GM03348 (cell line): ENCODE measurements around the gene FAF1.
A peak's percentile ranks its signal among the peaks of the same experiment; 100 is the strongest.
"Not testable (repeated sequence)": the region's sequence is repeated elsewhere in the genome, so short reads cannot be mapped to it uniquely, and the experiment has no call there.

Experiments used
- DNase-seq: peaks from one replicate; pipeline ENCODE4 v3.0.0; 2012; ENCODE audit warnings: low spot score

The FAF1 gene

DNA sequence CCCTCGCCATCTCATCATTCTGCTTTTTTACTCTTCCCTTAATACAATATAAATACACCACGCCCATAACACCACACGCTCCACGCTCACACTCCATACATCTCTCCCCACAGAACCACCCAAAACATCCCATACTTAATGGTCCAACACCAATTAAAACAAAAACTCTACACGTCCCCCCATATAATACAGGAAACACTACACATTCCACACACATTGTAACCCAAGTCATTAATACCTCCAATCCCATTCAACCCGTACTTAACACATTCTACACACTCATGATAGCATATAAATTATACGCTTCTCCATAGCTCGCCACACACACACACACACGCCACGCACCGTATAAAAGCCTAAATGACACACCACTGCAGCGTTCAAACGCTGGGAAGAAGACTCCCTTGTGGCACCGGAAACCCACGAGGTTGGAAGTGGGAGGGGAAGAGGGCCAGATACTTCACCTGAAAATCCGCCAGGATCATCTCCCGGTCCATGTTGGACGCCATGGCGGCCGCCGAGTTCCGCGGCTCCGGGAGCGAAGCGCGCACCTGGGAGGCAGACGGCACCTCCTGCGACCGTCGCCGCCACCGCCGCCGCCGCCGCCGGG, 659 bp downstream of the FAF1 start:
- peak; percentile 4 for DNase-seq

DNA sequence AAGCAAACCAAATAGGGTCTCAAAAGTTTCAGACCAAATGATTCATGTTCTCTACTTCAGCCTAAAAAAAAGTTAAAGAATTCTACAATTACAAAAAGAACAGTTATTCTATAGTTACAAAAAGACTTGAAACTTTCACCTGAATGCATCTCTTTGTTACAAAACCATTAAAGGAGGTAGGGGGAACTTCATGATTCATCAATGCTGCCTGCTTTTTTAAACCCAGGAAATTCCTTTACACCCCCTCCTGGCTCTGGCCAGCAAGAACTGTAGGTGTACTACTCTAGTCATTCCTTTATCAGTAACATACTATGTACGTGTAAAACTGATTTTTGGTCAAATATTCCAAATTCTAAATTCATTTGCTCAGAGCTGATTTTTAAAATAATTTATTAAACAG, 5.0 kb downstream of the FAF1 start:
- DNase-seq: no peak

DNA sequence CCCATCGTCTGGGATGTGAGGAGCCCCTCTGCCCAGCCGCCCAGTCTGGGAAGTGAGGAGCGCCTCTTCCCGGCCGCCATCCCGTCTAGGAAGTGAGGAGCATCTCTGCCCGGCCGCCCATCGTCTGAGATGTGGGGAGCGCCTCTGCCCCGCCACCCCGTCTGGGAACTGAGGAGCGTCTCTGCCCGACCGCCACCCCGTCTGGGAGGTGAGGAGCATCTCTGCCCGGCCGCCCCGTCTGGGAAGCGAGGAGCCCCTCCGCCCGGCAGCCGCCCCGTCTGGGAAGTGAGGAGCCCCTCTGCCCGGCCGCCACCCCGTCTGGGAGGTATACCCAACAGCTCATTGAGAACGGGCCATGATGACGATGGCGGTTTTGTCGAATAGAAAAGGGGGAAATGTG, 7.5 kb downstream of the FAF1 start:
- not testable (repeated sequence) for DNase-seq

DNA sequence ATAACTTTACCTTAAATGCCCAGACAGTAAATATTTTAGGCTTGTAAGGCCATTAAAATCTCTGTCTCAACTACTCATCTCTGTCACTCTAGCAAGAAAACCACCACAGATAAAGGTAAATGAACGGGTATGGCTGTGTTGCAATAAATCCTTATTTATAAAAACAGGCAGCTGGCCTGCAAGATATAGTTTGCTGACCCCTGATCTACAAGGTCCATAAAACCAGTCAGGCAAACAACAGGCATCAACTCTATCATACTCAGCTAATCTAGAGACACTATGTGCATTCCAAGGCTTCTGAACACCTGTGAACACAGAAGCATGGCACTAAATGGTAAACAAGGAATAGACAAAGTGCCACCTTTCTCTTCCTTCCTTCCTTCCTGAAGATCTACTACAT, 9.7 kb downstream of the FAF1 start:
- no peak for DNase-seq

DNA sequence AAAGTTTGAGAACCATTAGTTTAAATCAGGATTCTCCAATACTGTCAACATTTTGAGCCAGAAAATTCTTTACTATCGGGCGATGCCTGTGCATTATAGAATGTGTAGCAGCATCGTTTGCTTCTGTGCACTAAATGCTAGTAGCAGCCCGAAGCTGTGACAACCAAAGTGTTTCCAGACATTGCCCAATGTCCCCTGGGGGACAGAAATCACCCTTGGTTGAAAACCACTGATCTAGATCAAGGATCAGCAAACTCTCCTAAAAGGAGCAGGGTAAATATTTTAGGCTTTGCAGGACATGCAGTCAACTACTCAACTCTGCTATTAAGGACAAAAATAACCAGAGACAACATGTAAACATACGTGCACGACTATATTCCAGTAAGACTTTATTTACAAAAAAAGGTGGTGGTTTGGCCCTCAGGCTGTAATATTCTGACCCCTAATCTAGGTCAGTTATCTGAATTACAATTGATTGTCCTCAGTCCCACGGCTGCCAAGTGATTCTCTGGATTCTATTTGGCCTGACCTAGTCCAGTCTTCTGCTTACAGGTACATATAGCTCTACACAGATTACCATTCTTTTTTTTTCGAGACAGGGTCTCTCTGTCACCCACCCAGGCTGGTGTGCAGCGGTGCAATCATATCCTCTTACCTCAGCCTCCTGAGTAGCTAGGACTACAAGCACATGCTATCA, 10.6 kb downstream of the FAF1 start:
- no peak for DNase-seq

DNA sequence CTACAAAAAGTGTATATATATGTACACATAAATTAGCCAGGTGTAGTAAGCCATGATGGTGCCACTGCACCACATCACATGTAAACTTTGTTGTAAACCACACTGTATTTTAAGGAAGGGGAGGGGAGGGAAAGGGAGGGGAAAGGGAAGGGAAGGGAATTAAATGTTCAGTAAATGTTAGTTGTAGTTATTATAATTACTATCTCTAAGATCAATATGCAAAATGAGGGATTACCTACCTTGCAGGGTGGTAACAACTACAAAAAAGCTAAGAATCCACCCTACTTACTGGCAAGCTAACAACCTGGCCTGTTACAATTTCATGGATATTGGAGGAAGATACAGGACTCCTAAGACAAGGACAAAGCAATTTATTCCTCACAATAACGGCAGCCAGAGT, 17.7 kb downstream of the FAF1 start:
- DNase-seq: no peak

DNA sequence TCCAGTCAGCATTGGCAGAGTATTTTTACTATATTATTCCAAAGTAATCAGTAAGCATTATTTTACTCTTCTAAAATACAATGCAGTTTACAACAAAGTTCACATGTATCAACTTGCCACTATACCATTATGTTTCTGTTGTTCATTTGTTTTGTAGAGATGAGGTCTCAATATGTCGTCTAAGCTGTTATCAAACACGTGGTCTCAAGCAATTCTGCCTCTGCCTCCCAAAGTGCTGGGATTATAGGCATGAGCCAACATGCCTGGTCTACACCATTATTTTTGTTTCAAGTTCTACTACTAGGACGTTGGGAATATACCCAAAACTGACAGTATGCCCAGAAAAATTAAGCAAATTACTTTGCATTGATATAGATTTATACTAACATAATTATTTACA, 19.8 kb downstream of the FAF1 start:
- DNase-seq: no peak

DNA sequence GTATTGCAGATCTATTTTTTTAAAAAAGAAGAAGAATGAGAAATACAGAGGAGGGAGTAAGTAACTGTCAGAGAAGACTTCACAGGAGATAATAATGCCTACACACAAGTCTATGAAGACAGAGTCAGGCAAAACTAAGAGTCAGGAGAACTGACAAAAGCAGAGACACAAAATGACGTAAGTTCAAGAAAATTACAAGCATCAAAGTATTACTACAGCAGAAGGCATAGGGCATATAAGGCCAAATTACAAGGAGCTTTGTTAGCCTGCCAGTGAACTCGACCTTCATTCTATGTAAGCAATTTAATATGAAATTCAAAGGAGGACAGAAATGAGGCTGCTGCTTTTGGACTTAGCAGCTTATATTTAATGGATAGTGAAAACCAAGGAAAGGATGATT, 23.7 kb downstream of the FAF1 start:
- peak; percentile 18 for DNase-seq

DNA sequence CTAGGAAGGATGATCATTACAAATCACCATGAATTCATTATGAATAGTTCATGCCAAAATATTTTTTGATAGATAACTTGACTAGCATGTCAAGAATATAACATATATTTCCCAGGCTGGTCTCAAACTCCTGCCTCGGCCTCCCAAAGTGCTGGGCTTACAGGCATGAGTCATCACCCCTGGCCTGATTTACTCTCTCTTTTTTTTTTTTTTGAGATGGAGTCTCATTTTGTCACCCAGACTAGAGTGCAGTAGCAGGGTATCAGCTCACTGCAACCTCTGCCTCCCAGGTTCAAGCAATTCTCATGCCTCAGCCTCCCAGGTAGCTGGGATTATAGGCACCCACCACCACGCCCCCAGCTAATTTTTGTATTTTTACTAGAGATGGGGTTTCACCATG, 24.8 kb downstream of the FAF1 start:
- not testable (repeated sequence) for DNase-seq

DNA sequence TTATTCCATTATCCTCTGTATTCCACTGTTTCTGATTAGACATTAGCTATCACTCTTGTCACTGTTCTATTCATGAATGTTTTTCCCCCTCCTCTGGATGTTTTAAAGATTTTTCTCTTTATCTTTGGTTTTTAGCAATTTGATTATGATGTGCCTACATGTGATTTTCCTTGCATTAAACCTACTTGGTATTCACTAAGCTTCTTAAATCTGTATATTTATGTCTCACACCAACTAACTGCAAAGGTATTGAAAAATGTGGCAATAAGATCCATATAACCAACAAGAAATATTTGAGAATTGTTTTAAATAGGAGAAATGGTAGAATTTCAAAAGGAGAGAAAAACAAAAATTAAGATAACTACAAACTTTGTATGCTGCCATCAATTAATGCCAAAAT, 25.2 kb downstream of the FAF1 start:
- no peak for DNase-seq

DNA sequence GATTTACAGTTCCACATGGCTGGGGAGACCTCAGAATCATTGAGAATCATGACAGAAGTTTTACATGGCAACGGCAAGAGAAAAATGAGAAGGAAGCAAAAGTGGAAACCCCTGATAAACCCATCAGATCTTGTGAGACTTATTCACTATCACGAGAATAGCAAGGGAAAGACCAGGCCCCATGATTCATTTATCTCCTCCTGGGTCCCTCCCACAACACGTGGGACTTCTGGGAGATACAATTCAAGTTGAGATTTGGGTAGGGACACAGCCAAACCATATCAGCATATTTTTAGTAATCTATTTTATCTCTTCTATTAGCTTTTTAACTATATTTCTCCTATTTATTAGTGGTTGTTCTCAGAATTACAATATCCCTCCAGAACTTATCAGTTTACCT, 26.3 kb downstream of the FAF1 start:
- not testable (repeated sequence) for DNase-seq

DNA sequence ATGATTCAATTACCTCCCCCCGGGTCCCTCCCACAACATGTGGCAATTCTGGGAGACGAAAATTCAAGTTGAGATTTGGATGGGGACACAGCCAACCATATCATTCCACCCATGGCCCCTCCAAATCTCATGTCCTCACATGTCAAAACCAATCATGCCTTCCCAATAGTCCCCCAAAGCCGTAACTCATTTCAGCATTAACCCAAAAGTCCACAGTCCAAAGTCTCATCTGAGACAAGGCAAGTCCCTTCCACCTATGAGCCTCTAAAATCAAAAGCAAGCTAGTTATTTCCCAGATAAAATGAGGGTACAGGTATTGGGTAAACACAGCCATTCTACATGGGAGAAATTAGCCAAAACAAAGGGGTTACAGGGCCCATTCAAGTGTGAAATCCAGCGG, 28.0 kb downstream of the FAF1 start:
- not testable (repeated sequence) for DNase-seq

DNA sequence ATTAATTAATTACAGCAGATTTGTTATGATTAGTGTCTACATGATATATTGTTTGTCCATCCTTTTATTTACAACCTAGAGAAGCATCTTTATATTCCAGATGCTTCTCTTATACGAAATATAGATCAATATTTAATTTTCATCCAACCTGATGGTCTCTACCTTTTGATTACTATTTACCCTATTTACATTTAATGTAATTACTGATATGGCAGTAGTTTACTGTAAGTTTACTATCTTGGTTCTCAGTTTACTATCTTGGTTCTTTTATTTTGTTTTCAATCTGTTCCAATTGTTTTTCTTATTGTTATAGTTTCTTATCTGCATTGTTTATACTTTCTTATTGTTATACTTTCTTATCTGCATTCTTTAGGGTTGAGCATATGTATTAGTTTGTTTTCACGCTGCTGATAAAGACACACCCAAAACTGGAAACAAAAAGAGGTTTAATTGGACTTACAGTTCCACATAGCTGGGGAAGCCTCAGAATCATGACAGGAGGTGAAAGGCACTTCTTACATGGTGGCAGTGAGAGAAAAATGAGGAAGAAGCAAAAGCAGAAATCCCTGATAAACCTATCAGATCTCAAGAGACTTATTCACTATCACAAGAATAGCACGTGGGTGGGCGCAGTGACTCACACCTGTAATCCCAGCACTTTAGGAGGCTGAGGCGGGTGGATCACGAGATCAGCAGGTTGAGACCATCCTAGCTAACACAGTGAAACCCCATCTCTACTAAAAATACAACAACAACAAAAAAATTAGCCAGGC, 28.9 kb downstream of the FAF1 start:
- no peak for DNase-seq

DNA sequence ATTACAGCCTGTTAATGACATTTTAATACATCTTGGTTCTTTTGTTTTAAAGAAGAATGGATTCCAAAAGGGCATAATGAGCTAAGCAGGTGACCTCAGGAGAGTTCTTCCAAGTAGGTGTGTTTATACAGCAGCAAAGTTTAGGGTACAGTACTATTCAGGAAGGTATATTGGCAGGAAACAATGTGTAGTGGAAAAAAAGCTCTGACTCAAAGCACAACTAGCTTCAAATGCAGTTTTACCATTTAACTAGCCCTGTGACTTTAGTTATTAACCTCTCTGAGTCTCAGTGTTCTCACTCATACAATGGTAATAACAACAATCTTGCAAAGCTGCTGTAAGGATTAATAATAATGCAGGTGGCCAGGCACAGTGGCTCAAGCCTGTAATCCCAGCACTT, 29.9 kb downstream of the FAF1 start:
- DNase-seq: no peak

DNA sequence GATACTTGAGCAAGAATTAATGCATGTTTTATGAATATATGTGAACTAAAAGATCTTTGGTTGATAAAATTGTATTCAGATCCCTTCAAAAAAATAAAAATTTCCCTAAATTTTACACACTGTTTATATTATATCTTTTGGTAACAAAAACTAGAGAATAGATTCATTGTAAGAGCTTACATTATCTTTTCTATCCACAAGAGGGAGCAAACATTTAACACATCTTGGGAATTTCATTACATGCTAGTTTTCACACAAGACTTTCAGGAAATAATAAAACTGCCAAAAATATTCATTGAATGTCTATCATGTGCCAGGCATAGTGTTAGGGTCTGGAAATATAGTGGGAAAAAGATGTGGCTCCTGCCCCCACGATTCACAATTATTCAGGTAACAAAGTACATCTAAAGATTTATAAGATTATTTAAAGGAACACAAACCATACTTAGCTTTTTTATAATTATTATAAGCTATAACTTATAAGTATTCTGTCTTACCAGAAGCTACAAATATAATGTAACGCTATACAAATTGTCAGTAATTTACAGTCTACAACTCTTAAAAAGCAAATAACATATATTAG, 30.6 kb downstream of the FAF1 start:
- peak; percentile 61 for DNase-seq

DNA sequence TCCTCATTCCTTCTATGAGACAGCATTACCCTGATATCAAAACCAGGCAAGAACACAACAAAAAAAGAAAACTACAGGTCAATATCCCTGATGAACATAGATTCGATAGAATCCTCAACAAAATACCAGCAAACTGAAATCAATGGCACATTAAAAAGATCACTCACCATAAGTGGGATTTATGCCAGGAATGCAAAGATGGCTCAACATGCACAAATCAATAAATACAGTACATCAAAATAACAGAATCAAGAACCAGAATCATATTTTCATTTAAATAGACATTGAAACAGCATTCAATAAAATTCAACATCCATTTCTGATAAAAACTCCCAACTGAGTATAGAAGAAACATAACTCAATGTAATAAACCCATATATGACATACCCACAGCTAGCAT, 36.5 kb downstream of the FAF1 start:
- DNase-seq: no peak

DNA sequence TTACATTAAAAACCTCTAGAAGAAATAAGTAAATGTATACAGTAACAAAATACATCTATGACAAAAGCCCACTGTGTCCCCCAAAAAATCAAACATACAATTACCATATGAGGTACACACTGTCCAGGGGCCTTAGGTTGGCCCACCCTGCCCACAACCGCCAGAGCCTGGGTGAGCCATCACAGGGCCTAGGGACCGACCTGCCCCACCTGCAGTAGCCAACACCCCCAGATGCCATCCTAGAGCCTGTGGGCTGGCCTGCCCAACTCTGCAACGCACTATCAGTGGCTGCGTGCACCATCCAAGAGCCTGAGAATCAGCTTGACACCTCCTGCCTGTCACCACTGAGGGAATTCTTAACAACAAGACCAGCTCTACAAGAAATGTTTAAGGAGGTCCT, 39.0 kb downstream of the FAF1 start:
- no peak for DNase-seq

DNA sequence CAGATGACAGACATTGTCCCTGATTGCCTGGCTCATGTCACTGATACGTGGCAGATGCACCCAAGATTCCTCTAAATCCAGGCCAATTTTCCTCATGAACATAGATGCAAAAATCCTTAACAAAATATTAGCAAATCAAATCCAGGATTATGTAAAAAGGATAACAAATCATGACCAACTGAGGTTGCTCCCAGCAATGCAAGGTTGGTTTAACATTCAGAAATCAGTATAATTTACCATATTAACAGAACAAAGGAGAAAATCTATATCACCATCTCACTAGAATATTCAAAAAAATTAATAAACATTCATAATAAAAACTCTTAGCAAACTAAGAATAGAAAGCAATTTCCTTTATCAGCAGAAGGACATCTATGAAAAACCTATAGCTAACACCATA, 39.7 kb downstream of the FAF1 start:
- DNase-seq: no peak

DNA sequence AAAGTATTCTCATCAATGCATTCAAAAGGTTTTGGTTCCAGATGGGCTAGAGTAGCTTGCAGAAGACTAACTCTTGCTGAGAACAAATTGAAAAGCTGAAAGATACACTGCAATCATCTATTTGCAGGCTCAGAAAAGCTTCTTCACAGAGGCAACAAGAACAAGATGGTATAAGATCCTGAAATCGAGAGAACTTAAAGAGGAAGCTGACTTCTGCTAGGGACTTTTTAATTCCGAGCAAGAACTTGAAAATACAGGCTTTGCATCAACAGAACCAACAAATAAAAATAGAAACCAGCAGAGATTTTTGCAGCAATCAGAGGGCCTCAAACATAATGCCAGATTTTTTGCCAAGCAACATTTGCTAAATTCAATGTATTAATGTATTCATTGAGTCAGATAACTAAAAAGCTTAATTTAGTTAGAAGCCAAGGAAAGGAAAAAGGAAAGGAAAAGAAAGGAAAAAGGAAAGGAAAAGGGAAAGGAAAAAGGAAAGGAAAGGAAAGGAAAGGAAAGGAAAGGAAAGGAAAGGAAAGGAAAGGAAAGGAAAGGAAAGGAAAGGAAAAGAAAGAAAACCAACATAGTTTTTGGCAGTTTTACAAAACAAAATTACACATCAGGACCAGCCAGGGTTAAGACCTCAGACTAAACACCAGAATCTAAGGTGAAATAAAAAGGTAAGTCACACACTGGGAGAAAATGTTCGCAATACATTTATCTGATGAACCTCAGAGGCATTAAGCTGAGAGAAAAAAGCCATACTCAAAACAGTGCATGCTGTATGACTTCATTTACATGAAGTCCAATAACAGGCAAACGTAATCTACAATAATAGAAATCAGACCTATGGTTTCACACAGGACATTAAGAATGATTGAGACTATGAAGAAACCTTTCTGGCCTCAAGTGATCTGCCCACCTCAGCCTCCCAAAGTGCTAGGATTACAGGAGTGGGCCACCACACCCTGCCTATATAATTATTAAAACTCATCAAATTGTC, 42.6 kb downstream of the FAF1 start:
- DNase-seq: no peak

DNA sequence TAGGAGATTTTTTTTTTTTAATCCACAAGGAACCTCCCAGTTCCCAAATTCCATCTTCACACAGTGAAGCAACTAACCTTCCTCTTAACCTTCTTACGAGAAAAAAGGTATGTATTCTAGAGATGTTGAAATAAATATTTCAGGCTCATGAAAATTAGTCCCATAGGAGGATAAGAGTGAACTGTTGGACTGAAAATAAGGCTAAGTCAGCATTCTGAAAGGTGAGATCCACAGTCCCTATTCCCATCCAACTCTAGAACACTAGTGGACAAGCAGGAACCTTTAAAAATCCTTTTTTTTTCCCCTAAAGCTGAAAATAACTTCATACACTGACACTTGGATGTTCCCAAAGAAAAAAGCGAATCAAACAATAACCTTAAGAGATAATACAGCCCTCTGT, 44.4 kb downstream of the FAF1 start:
- DNase-seq: no peak

DNA sequence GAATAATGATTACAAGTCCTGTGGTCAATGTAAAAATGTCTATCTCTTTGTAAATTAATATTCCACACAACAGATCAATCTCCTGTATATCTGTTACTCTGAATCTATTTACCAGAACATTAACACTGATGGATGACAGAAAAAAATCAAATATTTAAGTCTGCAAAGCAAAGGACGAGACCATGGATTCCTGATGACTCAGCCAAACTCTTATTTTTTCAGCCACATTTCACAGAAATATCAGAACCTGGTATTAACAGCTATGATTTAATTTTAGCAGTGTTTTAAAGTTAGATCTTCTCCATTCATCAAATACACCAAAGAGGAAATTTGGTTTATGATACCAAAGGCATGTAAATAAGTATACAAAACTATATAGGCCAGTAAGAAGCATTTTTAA, 46.1 kb downstream of the FAF1 start:
- DNase-seq: no peak

DNA sequence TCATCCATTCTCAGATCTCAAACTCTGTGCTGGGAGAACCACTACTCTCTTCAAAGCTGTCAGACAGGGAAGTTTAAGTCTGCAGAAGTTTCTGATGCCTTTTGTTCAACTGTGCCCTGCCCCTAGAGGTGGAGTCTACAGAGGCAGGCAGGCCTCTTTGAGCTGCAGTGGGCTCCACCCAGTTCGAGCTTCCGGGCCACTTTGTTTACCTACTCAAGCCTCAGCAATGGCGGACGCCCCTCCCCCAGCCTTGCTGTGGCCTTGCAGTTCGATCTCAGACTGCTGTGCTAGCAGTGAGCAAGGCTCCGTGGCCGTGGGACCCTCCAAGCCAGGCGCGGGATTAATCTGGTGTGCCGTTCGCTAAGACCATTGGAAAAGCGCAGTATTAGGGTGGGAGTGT, 49.7 kb downstream of the FAF1 start:
- not testable (repeated sequence) for DNase-seq
